Keratinocyte (primary cell): Measurements from ENCODE around the gene MYOC. TPM values are rescaled to one million over a fixed set of nuclear protein-coding genes. Genes with fewer than 3 reads are reported as not detected.
"Not testable (repeated sequence)": the region's sequence is repeated elsewhere in the genome, so short reads cannot be mapped to it uniquely, and the experiment has no call there.

Experiments
- DNase-seq: peaks from one replicate; pipeline ENCODE4 v3.0.0-alpha.2; 2011; ENCODE audit warnings: low read depth, missing footprints, low spot score
- FAIRE-seq: peaks from 2 replicates; lab custom pipeline; 2011; peaks lifted over from hg19 to GRCh38; lab: Jason Lieb, UNC
- H2AFZ ChIP-seq: 2 replicates; pipeline ENCODE4 v1.6.0; 2012; ENCODE audit warnings: low read length, control low read depth, inconsistent platforms; ENCODE audit not compliant: control insufficient read depth
- H3K27ac ChIP-seq: 2 replicates; pipeline ENCODE4 v1.5.1; 2011; ENCODE audit warnings: low read length; ENCODE audit not compliant: control insufficient read depth, insufficient read depth
- H3K27me3 ChIP-seq: 3 replicates; pipeline ENCODE4 v1.6.0; 2011; ENCODE audit warnings: low read length; ENCODE audit not compliant: control insufficient read depth, insufficient read depth; ENCODE audit errors: extremely low read depth
- H3K36me3 ChIP-seq, 2 experiments: 2 replicates in 1 of 2; 3 replicates in 1 of 2; pipeline ENCODE4 v1.5.1; 2011; ENCODE audit warnings: low read length in 2 of 2, mild to moderate bottlenecking in 1 of 2; ENCODE audit not compliant: control insufficient read depth in 2 of 2, insufficient read depth in 2 of 2; ENCODE audit errors: extremely low read depth in 1 of 2
- H3K4me1 ChIP-seq: 3 replicates; pipeline ENCODE4 v1.5.1; 2011; ENCODE audit warnings: low read length; ENCODE audit not compliant: control insufficient read depth, insufficient read depth; ENCODE audit errors: extremely low read depth
- H3K4me2 ChIP-seq: 3 replicates; pipeline ENCODE4 v1.6.0; 2011; ENCODE audit warnings: low read depth, low read length; ENCODE audit not compliant: control insufficient read depth, insufficient read depth; ENCODE audit errors: extremely low read depth
- H3K4me3 ChIP-seq, 3 experiments: fragments of 200-600 bp in 1 of 3; sonication (generic) in 1 of 3; 2 replicates in 2 of 3; 3 replicates in 1 of 3; pipeline ENCODE4 v1.5.1; 2011 to 2016; ENCODE audit warnings: low read length in 3 of 3, mild to moderate bottlenecking in 3 of 3, control low read depth in 2 of 3, inconsistent platforms in 1 of 3, low read depth in 1 of 3, mixed read lengths in 1 of 3, mixed run types in 1 of 3, moderate library complexity in 1 of 3; ENCODE audit not compliant: control insufficient read depth in 2 of 3, insufficient read depth in 2 of 3; ENCODE audit errors: extremely low read depth in 1 of 3
- H3K79me2 ChIP-seq: 2 replicates; pipeline ENCODE4 v1.6.0; 2012; ENCODE audit warnings: low read length; ENCODE audit not compliant: control insufficient read depth, insufficient read depth
- H3K9ac ChIP-seq: 3 replicates; pipeline ENCODE4 v1.6.0; 2011; ENCODE audit warnings: low read length; ENCODE audit not compliant: control insufficient read depth, insufficient read depth; ENCODE audit errors: extremely low read depth
- H3K9me1 ChIP-seq: 3 replicates; pipeline ENCODE4 v1.6.0; 2011; ENCODE audit warnings: low read length; ENCODE audit not compliant: control insufficient read depth, insufficient read depth; ENCODE audit errors: extremely low read depth
- H3K9me3 ChIP-seq: 2 replicates; pipeline ENCODE4 v1.5.1; 2012; ENCODE audit warnings: low read depth, low read length; ENCODE audit not compliant: control insufficient read depth
- H4K20me1 ChIP-seq: 3 replicates; pipeline ENCODE4 v1.6.0; 2011; ENCODE audit warnings: low read length; ENCODE audit not compliant: control insufficient read depth, insufficient read depth; ENCODE audit errors: extremely low read depth
- CTCF ChIP-seq, 3 experiments: IDR thresholded peaks in 1 of 3; conservative IDR thresholded peaks in 1 of 3; optimal IDR thresholded peaks in 1 of 3; 2 replicates in 2 of 3; 3 replicates in 1 of 3; pipeline versions ENCODE3 to v1.5.1; 2011; ENCODE audit warnings: low read length in 3 of 3, mild to moderate bottlenecking in 3 of 3, moderate library complexity in 2 of 3, control low read depth in 1 of 3, inconsistent platforms in 1 of 3; ENCODE audit not compliant: insufficient read depth in 2 of 3; ENCODE audit errors: extremely low read depth in 1 of 3
- EZH2 ChIP-seq: IDR thresholded peaks from one replicate; pipeline ENCODE4 v1.6.1; 2012; ENCODE audit warnings: inconsistent platforms, mild to moderate bottlenecking, low read length, moderate library complexity
- dilution Hi-C: fragments of 300-500 bp; cut with MboI; formaldehyde crosslinking; loops from one replicate; pipeline ENCODE4 v1.7.0; 2020; ENCODE audit warnings: low sequenced_read_pairs; ENCODE audit not compliant: extremely low pct_ligation_motif_present
- polyA plus RNA-seq, 5 experiments: library from polyadenylated mRNA; depleted of rRNA in 3 of 5; stranded (reverse) in 3 of 5; stranded (forward) in 1 of 5; unstranded in 1 of 5; fragments of >200 nt; gene quantifications; 1 replicate in 1 of 5; 2 replicates in 3 of 5; 3 replicates in 1 of 5; pipeline versions ENCODE4 v1.2.1 to v1.2.3, GENCODE V29; 2011 to 2012; ENCODE audit warnings: missing spikeins in 2 of 5, low read depth in 1 of 5, low replicate concordance in 1 of 5

MYOC gene
- polyA plus RNA-seq, 1 donor (not counting 4 experiments of a cell fraction or from before 2014, with no cell fraction given), result not detected

DNA sequence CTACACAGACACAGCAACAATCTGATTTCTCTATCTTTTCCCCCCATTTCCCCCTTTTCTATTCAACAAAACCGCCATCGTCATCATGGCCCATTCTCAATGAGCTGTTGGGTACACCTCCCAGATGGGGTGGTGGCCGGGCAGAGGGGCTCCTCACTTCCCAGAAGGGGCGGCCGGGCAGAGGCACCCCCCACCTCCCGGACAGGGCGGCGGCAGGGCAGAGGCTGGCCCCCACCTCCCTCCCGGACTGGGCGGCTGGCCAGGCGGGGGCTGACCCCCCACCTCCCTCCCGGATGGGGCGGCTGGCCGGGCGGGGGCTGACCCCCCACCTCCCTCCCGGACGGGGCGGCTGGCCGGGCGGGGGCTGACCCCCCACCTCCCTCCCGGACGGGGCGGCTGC is 41.1 kb upstream of the MYOC start:
- dilution Hi-C loops, FAIRE-seq: not testable (repeated sequence)

GRCh38 chr1:171683870-171684269 is 31.4 kb upstream of the MYOC start:
- Histone ChIP-seq H2AFZ (no peak overlapping the region), H3K27ac (no peak overlapping the region), H3K27me3 (no peaks in the 10 kb centered on the region), H3K9me3 (no peaks in the 10 kb centered on the region), H3K4me3 (no peak overlapping the region), H3K4me2 (no peak overlapping the region), H3K79me2 (no peaks in the 10 kb centered on the region), H4K20me1 (no peaks in the 10 kb centered on the region), H3K36me3 (no peaks in the 10 kb centered on the region), H3K9ac (no peak overlapping the region), H3K4me1 (no peaks in the 10 kb centered on the region), H3K9me1 (no peaks in the 10 kb centered on the region)
- dilution Hi-C loops, result no loop called here
- DNase-seq, result no peak
- no peak for FAIRE-seq
- TF ChIP-seq CTCF (optimal IDR thresholded peaks at IDR 0.05 in 1 of 3, IDR thresholded peaks at IDR 0.05 in 1 of 3, conservative IDR thresholded peaks at IDR 0.05 in 1 of 3; ENCODE audit: extremely low read depth in 1 of 3, insufficient read depth in 2 of 3, low read length in 3 of 3), result no peak
- TF ChIP-seq EZH2, result no peak

More for the DNA sequence above, 41.1 kb upstream of the MYOC start:
- H3K4me2 ChIP-seq, H3K36me3 ChIP-seq, H3K4me1 ChIP-seq, H3K4me3 ChIP-seq, H3K27ac ChIP-seq, H2AFZ ChIP-seq, H3K27me3 ChIP-seq, H3K9ac ChIP-seq, H3K79me2 ChIP-seq, H4K20me1 ChIP-seq, H3K9me3 ChIP-seq, DNase-seq, H3K9me1 ChIP-seq: not testable (repeated sequence)

- Histone ChIP-seq H3K4me1 (no peaks in the 10 kb centered on the region), H3K27ac (no peak overlapping the region), H3K36me3 (no peaks in the 10 kb centered on the region), H3K9me1 (no peaks in the 10 kb centered on the region), H4K20me1 (no peaks in the 10 kb centered on the region), H3K9ac (no peak overlapping the region), H3K79me2 (no peaks in the 10 kb centered on the region), H2AFZ (no peak overlapping the region), H3K9me3 (no peaks in the 10 kb centered on the region), H3K4me3 (no peak overlapping the region), H3K27me3 (no peaks in the 10 kb centered on the region), H3K4me2 (no peak overlapping the region)
- TF ChIP-seq CTCF (optimal IDR thresholded peaks at IDR 0.05 in 1 of 3, IDR thresholded peaks at IDR 0.05 in 1 of 3, conservative IDR thresholded peaks at IDR 0.05 in 1 of 3; ENCODE audit: extremely low read depth in 1 of 3, insufficient read depth in 2 of 3, low read length in 3 of 3), result no peak
- TF ChIP-seq EZH2, result no peak
- DNase-seq (no peak), FAIRE-seq (no peak)
- dilution Hi-C loops, result no loop called here
Measured at GRCh38 chr1:171680339-171680738, 27.9 kb upstream of the MYOC start.
